Measurements from ENCODE around the gene HMX1. TPM values are rescaled to one million over a fixed set of nuclear protein-coding genes. Genes with fewer than 3 reads are reported as not detected.
A peak's percentile ranks its signal among the peaks of the same experiment; 100 is the strongest.

The HMX1 gene
- total and polyA plus RNA-seq, 9 donors: not detected

- peak in 1 of 5 donors; percentile 4 for DNase-seq
- Histone ChIP-seq H3K4me1 (ENCODE audit: insufficient read depth) (no peaks in the 10 kb centered on the region), H3K36me3 (no peaks in the 10 kb centered on the region), H3K27me3 (no peaks in the 10 kb centered on the region), H3K9me3 (no peaks in the 10 kb centered on the region), H3K27ac (no peak overlapping the region), H3K4me3 (no peak overlapping the region)
- TF ChIP-seq POLR2A (IDR thresholded peaks at IDR 0.05) (no peak), EP300 (IDR thresholded peaks at IDR 0.05) (no peak), CTCF (IDR thresholded peaks at IDR 0.05) (no peak)
- intact Hi-C loops (cut with DNase I): no loop called here
- WGBS, 3 donors: 45 to 57% (median 53%) methylated on average over 18 to 19 of the region's 19 CpGs
Measured at GRCh38 chr4:8819473-8820177, 52.0 kb downstream of the HMX1 start.

- H3K27me3 ChIP-seq: no peaks in the 10 kb centered on the region
- no peaks in the 10 kb centered on the region for H3K9me3 ChIP-seq
- H3K4me3 ChIP-seq: no peak overlapping the region
- WGBS, 3 donors: 55 to 71% (median 67%) methylated on average over 5 to 8 of the region's 8 CpGs
- H3K4me1 ChIP-seq (ENCODE audit: insufficient read depth): no peaks in the 10 kb centered on the region
- no peak for TF ChIP-seq EP300 (IDR thresholded peaks at IDR 0.05)
- intact Hi-C loops (cut with DNase I): no loop called here
- no peak for DNase-seq
- H3K27ac ChIP-seq: no peak overlapping the region
- H3K36me3 ChIP-seq: no peaks in the 10 kb centered on the region
Measured at GRCh38 chr4:8819019-8819418, 52.6 kb downstream of the HMX1 start.

- intact Hi-C loops (cut with DNase I): no loop called here
- 59 to 65% (median 60%) methylated on average over 11 of the region's 11 CpGs for WGBS, 3 donors
- no peak for TF ChIP-seq EP300 (IDR thresholded peaks at IDR 0.05)
- no peak for TF ChIP-seq CTCF (IDR thresholded peaks at IDR 0.05)
- no peak for TF ChIP-seq POLR2A (IDR thresholded peaks at IDR 0.05)
- Histone ChIP-seq H3K4me1 (ENCODE audit: insufficient read depth) (no peaks in the 10 kb centered on the region), H3K9me3 (no peaks in the 10 kb centered on the region), H3K27ac (no peak overlapping the region), H3K36me3 (no peaks in the 10 kb centered on the region), H3K27me3 (no peaks in the 10 kb centered on the region), H3K4me3 (no peak overlapping the region)
- DNase-seq: peak in 2 of 5 donors; percentile 6 to 14
Measured at GRCh38 chr4:8818063-8818881, 53.4 kb downstream of the HMX1 start.

GRCh38 chr4:8817813-8818062 is 53.9 kb downstream of the HMX1 start:
- Histone ChIP-seq H3K9me3 (no peaks in the 10 kb centered on the region), H3K4me1 (ENCODE audit: insufficient read depth) (no peaks in the 10 kb centered on the region), H3K27ac (no peak overlapping the region), H3K4me3 (no peak overlapping the region), H3K27me3 (no peaks in the 10 kb centered on the region), H3K36me3 (no peaks in the 10 kb centered on the region)
- DNase-seq: peak in 4 of 5 donors; percentile 4 to 22 (median 6)
- WGBS, 3 donors: 32 to 47% (median 38%) methylated on average over 4 to 5 of the region's 5 CpGs
- intact Hi-C loops (cut with DNase I): no loop called here
- TF ChIP-seq POLR2A (IDR thresholded peaks at IDR 0.05) (no peak), CTCF (IDR thresholded peaks at IDR 0.05) (no peak), EP300 (IDR thresholded peaks at IDR 0.05) (no peak)
